Measurements from ENCODE around the gene SAPCD2. TPM values are rescaled to one million over a fixed set of nuclear protein-coding genes. Genes with fewer than 3 reads are reported as not detected.
A peak's percentile ranks its signal among the peaks of the same experiment; 100 is the strongest.

SAPCD2 gene
- total RNA-seq, 1 donor from 2014 or later, result 17.6 TPM

DNA sequence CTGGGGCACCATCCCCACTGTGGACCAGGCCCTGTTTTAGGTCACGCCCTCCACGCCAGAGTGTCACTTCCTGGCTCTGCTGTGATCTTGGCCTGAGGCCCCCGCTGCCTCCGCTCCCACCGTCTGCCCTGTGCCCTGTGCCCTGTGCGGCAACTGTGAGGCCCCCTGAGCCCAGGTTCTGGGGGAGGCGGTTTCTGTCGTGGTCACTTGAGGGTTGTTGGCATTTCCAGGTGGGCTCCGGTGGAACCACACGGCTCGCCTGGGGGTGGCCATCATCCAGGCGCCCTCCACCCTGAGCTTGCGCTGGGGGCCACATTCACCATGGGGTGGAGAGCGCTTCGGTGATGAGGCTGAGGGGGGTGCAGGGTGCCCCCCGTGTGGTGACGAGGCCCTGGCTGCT is 37.6 kb upstream of the SAPCD2 start:
- DNase-seq (ENCODE audit: low read depth, low spot score), result no peak

DNA sequence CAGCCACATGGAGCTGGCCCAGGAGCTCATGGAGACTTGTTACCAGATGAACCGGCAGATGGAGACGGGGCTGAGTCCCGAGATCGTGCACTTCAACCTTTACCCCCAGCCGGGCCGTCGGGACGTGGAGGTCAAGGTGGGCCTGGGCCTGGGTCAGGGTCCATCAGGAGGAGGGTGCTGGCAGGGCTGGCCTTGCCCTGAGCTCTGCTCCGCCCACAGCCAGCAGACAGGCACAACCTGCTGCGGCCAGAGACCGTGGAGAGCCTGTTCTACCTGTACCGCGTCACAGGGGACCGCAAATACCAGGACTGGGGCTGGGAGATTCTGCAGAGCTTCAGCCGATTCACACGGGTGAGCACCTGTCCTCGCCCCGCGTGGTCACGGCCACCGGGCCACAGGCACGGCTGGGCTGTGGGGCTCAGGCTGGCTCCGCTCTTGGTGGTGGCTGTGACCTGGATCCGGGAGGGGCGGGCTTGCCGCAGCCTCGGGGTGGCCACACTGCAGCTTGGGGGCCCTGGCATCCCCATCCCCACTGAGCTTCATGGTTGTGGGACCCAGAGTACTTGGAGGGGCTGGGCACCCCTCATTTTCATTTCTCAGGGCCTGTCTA is 37.1 kb upstream of the SAPCD2 start:
- no peak for DNase-seq (ENCODE audit: low read depth, low spot score)

DNA sequence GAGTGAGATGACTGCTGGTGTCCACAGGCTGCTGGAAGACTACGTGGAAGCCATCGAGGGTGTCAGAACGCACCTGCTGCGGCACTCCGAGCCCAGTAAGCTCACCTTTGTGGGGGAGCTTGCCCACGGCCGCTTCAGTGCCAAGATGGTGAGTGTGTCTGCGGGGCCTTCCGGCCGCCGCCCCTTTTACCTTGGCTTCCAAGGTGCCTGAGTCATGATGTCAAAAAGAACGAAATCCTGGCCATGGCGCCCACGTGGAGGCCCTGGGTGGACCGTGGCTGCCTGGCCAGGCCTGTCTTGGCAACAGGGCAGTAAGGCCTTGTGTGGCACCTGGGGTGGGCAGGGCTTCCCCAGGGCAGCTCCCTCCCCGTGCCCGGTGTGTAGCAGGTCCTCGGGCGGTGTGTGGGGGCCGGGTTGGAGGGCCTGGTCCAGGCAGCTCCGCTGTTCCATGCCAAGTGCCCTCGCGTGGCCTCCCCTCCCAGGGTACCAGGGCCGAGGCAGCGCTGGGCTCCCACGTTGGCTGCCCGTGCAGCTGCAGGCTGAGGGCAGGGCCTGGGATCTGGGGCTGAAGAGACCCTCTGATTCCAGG is 36.4 kb upstream of the SAPCD2 start:
- no peak for DNase-seq (ENCODE audit: low read depth, low spot score)

DNA sequence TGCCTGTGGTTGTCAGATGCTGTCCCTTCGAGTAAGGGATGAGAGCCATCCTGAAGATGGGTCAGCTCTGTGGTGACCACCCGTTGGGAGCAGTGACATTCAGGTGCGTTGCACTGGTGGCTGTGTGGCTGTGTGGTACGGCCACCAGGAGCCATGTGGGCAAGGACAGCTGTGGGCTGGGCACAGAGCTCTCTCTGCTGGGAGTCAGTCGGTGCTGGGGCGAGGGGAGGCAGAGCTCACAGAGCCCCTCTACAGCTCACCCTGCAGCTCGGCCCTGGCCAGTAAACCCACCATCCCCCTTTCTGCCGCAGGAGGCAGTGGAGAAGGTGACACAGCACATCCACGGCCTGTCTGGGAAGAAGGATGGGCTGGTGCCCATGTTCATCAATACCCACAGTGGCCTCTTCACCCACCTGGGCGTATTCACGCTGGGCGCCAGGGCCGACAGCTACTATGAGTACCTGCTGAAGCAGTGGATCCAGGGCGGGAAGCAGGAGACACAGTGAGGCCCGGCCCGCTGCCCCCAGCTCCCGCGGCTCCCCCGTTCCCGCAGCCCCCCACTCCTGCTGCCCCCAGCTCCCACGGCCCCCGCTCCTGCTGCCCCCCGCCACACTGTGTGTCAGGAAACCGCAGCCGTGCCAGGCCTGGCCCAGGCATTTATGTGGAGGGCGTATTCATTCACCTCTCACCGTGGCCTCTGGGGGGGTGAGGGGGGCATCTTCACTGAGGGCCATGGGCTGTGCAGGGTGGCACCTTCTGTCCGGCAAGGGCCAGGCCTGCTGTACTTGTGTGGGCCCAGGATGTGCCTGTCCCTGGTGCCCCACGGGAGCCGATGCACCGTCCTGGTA is 35.7 kb upstream of the SAPCD2 start:
- no peak for DNase-seq (ENCODE audit: low read depth, low spot score)

DNA sequence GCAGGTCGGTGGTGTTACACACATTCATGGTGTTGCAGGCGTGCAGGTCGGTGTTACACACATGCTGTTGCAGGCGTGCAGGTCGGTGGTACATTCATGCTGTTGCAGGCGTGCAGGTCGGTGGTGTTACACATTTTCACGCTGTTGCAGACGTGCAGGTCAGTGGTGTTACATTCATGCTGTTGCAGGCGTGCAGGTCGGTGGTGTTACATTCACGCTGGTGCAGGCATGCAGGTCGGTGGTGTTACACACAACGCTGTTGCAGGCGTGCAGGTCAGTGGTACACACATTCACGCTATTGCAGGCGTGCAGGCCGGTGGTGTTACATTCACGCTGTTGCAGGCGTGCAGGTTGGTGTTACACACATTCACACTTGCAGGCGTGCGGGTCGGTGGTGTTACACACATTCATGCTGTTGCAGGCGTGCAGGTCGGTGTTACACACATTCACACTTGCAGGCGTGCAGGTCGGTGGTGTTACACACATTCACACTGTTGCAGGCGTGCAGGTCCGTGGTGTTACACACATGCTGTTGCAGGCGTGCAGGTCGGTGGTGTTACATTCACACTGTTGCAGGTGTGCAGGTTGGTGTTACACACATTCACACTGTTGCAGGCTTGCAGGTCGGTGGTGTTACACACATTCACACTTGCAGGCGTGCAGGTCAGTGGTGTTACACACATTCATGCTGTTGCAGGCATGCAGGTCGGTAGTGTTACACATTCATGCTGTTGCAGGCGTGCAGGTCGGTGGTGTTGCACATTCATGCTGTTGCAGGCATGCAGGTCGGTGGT is 33.0 kb upstream of the SAPCD2 start:
- DNase-seq (ENCODE audit: low read depth, low spot score), result no peak

DNA sequence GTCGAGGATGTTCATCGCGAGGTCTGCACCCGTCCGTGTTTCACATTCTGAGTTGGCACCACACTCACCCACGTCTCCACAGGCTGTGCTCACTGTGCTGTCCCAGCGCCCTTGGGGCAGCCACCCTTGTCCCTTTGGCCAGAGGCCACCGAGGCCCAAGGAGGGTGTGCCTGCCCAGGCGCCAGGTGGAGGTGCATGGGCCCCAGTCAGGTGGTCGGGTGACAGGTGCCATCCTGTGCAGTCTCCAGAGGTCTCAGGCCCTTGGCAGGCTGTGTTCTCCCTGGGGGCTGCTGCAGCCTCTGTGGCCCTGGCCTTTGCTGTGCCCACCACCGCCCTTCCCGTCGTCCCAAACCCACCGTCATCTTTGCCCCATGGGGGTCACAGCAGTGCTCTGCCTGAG is 28.9 kb upstream of the SAPCD2 start:
- no peak for DNase-seq (ENCODE audit: low read depth, low spot score)

DNA sequence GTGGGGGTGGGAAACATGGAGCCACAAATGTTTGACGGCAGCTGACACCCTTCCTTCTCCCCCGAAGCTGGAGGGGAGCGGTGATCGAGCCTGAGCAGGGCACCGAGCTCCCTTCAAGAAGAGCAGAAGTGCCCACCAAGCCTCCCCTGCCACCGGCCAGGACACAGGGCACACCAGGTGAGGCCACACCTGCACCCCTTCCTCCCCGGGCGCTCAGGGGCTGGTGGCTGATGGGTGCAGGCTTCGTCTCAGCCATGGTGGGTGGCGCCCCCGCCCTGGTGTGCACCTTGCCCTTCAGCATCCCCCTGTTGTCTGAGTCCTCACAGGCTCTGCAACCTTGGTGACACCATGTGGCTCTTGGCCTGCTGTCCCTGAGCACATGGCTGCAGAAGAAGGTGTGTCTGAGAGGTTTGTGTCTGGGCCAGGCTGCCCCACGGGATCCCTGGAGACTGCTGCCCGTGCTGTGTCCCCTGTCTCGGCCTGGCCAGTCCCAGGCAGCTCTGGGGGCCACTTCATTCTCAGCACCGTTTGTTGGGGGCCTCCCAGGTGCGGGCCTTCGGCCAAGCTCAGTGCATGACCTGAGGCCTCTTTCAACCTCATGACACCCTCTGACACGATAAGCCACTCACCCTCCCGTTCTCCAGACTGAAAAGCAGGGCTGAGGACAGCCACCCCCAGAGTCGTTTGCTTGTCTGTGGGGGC is 27.6 kb upstream of the SAPCD2 start:
- no peak for DNase-seq (ENCODE audit: low read depth, low spot score)

DNA sequence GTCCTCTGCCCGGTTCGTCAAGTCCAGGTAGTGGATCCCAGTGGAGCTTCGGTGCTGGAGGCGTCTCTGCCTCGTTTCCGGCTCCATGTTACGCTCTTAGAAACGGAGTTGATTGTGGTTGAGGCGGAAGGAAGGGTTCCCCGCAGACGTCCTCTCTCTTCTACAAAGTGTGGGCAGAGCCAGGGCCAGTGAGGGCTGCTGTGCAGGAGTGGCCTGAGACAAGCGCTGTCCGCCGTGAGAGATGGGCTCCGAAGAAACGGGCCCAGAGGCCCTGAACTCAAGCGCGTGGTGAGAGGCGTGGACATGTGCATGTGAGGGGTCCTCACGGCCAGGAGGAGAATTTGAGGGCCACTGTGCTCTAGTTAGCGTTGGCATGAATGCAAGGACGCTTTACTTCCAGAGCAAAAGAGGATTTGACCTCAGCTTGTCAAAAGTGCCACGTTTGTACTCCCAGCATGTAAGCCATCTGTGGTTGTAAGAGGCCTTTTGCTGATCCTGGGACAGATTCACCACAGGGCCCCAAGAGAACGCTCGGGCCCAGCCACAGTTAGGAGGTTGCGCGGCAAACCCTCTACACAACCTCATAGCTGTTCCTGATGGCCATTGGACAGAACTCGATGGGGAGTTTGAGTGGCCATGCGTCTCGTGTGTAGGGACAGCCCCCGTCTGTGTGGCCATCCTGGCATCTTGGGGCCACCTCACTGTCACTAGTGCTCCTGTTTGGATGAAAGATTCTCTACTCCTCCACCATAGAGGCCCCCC is 26.6 kb upstream of the SAPCD2 start:
- DNase-seq (ENCODE audit: low read depth, low spot score), result no peak

DNA sequence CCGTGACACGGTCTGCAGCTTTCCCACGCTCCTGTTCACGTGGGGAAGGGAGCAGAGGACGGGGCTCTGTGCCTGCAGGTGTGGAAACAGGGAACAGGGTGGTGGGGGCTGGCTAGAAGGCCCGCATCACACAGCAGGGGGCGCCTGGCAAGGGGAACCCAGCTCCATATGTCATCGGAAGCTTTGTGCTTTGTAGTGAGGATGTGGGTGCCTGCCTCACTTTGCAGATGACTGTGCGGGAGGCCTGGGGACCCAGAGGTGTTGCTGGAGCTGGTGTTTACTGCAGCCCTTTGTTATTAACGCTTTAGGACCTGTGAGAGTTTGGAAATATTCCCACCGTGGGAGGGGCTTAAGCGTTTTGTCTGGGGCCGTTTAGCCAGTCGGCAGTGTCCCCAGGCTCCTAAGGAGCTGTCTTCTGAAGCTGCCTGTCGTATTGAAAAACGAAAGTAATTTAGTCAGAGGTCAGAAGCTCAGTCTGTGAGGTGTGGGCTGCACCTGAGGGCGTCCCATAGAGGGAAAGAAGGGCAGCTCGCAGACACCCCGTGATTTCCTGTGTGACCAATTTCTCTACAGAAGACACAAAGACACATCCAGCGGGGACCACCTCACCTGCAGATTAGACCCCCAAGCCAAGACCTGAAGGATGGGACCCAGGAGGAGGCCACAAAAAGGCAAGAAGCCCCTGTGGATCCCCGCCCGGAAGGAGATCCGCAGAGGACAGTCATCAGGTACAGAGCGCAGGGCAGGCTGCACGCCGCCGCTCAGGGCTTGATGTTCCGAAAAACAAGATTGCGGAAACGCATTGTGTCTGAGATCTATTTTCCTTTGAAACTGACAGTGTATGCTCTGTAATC is 25.5 kb upstream of the SAPCD2 start:
- no peak for DNase-seq (ENCODE audit: low read depth, low spot score)

DNA sequence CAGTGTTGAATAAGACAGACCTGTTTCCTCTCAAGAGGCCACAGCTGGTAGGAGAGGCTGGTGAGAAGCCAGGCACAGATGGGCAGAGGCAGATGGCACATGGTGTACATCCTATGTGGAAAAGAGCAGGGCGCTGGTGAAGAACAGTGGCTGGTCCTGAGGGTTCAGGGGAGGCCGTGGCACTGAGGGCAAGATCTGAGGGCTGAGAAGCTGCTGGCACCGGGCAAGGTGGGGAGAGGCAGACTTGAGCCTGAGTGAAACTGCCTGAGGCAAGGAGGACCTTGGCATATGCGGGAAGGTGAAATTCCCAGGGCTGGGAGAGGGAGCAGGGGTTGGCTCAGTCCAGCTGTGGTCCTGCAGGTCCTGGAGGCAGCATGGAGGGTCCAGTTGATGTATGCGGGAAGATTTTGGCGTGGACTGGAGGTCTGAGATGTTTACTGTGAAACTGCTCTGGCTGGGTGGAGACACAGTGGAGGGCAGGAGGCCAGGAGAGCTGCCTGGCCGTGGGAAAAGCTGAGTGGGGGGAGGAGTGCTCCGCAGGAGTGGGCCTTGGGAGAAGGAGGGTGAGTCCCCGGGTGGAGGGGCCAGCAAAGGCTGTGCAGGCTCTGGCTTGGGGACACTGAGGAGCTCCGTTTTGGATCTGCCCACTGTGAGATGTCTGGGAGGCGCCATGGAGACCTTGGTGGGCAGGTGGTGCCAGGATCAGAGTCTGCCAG is 19.0 kb upstream of the SAPCD2 start:
- no peak for DNase-seq (ENCODE audit: low read depth, low spot score)

DNA sequence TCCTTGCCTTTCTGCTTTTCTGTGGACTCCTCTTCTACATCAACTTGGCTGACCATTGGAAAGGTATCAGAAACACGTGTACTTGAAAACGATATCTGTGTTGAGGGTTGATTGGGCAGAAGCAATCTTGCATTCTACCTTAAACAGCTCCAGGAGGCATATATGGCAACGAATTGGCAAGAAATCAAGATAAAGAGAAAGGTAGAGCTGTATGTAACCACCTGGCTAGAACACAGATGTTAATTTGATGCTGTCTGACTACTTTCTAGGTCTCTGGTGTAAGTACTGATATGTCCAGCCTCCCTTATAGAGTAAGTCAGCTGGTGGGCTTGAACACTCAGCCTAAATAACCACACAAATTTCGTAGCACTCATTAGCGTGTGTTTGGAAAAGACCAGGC is 17.8 kb upstream of the SAPCD2 start:
- no peak for DNase-seq (ENCODE audit: low read depth, low spot score)

DNA sequence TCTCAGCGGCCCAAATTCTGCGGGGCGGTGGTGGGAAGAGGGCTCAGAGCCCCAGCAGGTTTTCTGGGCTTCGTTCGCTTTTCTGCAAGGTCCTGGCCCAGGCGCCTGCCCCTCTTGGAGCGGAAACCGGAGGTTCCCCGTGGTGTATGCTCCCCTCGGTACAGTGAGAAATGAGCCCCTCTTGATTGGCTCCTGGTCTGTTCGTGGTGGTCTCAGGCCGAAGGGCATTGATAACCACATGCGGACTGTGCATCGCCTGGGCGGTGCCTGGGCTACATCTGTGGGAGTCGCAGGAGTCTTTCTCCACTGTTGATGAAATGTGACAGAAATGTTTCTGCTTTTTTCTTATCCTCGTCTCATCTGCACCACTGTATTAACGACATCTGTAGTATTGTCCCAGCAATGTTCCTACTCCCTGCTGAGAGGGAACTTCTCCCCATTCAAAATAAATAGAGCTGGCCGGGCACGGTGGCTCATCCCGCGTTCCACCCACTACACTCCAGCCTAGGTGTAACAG is 17.1 kb upstream of the SAPCD2 start:
- no peak for DNase-seq (ENCODE audit: low read depth, low spot score)

DNA sequence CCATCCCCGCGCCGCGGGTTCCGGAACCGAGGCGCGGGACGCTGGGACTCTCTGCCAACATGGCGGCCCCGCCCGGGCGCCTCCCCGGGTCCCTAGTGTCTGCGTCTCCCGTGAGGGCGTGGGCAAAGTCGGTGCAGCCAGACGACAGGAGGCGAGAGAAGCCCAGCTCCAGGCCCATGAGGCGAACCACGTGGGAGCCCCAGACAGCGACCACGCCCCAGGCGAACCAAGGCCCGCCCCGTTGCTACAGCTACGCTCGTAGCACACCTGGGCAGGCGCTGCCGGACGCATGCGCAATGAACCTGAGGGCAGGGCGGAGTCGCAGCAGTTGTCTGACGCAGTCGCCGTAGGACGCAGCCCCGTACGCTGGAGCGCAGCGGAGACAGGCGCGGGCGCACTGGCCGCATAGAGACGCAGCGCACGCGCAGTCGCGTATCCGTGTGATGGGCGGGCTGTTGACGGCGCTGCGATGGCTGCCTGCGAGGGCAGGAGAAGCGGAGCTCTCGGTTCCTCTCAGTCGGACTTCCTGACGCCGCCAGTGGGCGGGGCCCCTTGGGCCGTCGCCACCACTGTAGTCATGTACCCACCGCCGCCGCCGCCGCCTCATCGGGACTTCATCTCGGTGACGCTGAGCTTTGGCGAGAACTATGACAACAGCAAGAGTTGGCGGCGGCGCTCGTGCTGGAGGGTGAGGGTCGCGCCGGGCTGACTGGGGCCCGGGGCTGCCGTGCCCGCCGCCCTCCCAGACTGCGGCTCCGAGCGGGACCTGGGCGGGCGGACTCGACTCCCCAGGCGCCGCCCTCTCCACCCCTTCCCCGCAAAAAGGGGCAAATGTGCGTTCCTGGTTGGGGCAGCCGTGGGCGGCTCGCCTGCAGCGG is 16.4 kb upstream of the SAPCD2 start, which contains the start of gene MAN1B1:
MAN1B1 (plus strand) TSS at position 455 of the 878 bp plus-strand sequence; CDS start at position 470, 15 bp downstream.
- DNase-seq (ENCODE audit: low read depth, low spot score), result peak; percentile 94

DNA sequence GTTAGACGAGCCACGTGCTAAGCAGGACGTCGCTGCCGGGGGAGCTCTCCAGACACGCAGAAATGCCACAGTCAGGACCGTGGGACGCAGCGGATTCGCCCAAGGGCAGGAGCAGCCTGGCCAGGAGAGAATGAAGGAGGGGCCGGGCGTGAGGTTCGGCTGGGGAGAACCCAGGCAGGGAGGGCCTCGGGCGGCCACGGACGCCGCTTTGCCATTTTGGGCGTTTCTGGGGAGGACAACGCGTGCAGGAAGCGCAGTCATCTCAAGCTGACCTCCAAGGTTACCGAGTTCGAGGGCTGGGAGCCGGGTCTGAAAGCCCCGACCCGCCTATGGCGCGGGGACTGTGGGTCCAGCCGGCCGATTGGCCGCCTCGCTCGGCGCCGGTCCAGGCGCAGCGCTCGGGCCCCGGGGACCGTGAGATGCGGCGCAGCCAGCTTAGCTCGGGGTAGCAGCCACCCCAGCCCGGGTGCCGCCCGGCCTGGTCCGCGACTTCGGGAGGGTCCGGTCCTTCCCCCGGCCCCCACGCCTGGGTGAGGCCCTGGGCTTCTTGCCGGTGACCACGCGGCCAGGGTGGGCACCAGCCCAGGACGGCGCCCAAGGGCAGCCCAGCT is 15.7 kb upstream of the SAPCD2 start:
- DNase-seq (ENCODE audit: low read depth, low spot score), result no peak

DNA sequence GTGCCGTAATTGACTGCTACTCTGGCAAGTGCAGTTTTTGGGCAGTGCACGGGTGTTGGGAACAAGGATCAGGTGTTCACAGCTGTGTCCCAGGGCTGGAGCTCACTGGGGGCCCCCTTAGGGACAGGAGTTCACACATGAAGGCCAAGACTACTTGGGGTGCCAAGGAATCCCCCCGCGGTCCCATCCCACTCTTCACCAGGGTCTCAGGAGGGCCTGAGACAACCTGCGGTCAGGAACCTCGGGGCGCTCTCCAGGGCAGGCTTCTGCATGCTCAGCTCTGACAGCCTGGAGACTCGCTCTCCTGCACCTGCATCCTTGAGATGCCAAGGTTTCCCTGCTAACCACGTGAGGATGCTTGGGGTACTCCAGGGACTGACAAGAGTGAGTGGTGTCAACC is 14.2 kb upstream of the SAPCD2 start:
- no peak for DNase-seq (ENCODE audit: low read depth, low spot score)

DNA sequence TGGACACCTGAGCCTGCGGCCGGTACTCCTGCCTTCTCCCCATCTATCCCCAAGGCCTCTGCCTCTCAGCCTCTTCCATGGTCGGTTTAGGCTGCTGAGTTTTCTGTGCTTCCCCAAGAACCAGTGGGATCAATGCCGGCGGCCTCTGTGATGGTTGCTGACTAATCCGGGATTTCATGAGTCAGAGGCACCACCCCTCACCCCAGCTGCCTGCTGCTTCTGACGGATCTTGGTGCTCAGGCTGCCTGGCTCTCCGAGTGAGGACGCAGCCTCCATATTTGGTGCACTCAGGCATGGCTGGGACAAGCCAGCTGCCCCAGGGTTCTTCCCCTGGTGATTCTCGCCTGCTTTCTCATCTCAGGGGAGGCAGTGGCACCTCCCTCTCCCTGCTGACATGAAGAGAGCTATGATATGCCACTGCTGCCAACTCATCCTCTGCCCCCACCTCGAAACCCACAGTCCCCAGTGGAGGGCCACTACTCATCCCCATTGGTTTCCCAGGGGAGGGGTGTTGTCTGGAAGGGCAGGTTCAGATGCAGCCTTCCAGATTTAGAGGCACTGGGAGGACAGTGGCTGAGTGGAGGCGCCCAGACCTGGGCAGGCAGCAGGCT is 13.1 kb upstream of the SAPCD2 start:
- DNase-seq (ENCODE audit: low read depth, low spot score), result peak; percentile 57

DNA sequence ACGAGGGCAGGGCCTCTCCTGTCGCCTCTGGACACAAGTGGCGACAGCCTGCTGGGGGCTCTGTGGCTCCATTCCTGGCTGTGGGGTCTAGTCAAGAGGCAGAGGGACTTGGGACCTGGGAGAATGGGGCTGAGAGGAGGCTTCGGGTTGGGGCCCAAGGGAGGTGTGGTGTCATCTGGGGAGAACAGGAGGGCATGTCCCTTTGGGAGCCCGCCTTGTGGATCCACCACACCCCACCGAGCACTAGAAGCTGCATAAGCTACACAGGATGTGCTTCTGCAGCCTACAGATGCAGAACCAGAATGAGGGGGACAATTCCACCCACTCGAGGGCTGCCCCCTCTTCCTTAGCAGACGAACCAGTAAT is 12.6 kb upstream of the SAPCD2 start:
- DNase-seq (ENCODE audit: low read depth, low spot score), result no peak
